ENCODE measurements around the gene LILRB5.
"Not testable (repeated sequence)": the region's sequence is repeated elsewhere in the genome, so short reads cannot be mapped to it uniquely, and the experiment has no call there.

The LILRB5 gene

GRCh38 chr19:54209811-54210494 lies 47.1 kb downstream of the LILRB5 start:
- no peak for DNase-seq

GRCh38 chr19:54209058-54209810 lies 47.8 kb downstream of the LILRB5 start:
- DNase-seq = no peak

GRCh38 chr19:54208784-54209057 lies 48.4 kb downstream of the LILRB5 start:
- no peak for DNase-seq

GRCh38 chr19:54207983-54208783 lies 48.9 kb downstream of the LILRB5 start:
- DNase-seq = no peak

GRCh38 chr19:54207676-54207982 lies 49.4 kb downstream of the LILRB5 start:
- DNase-seq = no peak

GRCh38 chr19:54207193-54207592 lies 49.9 kb downstream of the LILRB5 start:
- not testable (repeated sequence) for DNase-seq

GRCh38 chr19:54206831-54207177 lies 50.3 kb downstream of the LILRB5 start:
- DNase-seq = no peak

GRCh38 chr19:54206030-54206830 lies 50.8 kb downstream of the LILRB5 start:
- no peak for DNase-seq

- no peak for DNase-seq
Observed at GRCh38 chr19:54204767-54205468, 52.2 kb downstream of the LILRB5 start.

GRCh38 chr19:54203151-54203611 lies 53.9 kb downstream of the LILRB5 start:
- no peak for DNase-seq

GRCh38 chr19:54201980-54202379 lies 55.1 kb downstream of the LILRB5 start:
- DNase-seq = no peak

- DNase-seq = no peak
Observed at GRCh38 chr19:54201172-54201701, 55.8 kb downstream of the LILRB5 start.

Data from activated gamma-delta T cell treated with Interleukin-2 at 50 U/mL for 16 hours (primary cell).